Adrenal gland (tissue), 12 donors: ENCODE measurements around the gene CFAP58. TPM values are rescaled to one million over a fixed set of nuclear protein-coding genes. Genes with fewer than 3 reads are reported as not detected.
A peak's percentile ranks its signal among the peaks of the same experiment; 100 is the strongest.

Experiments used
- DNase-seq, 7 donors: peaks; one replicate each; pipeline ENCODE4 v3.0.0-alpha.2; 2019 to 2020
- H3K27ac ChIP-seq, 5 donors: fragments of 200-600 bp; sonication (generic) in 4 of 5; 1 replicate in 3 of 5; 2 replicates in 2 of 5; pipeline versions ENCODE4 v1.5.1 to v1.8.0; 2016 to 2020; ENCODE audit warnings: mild to moderate bottlenecking in 1 of 5
- H3K27me3 ChIP-seq: fragments of 200-600 bp; 2 replicates; pipeline ENCODE4 v1.8.0; 2021
- H3K36me3 ChIP-seq, 2 donors: fragments of 200-600 bp; replicated peaks in 1 of 2; 1 replicate in 1 of 2; 2 replicates in 1 of 2; pipeline versions ENCODE4 v1.5.1 to v1.8.0; 2018 to 2022
- H3K4me1 ChIP-seq, 2 donors: fragments of 200-600 bp; replicated peaks in 1 of 2; 1 replicate in 1 of 2; 2 replicates in 1 of 2; pipeline versions ENCODE4 v1.5.1 to v1.8.0; 2018 to 2021
- H3K4me3 ChIP-seq, 4 donors: fragments of 200-600 bp; sonication (generic) in 3 of 4; one replicate each; pipeline ENCODE4 v1.5.1; 2016 to 2018
- H3K9me3 ChIP-seq, 3 donors: fragments of 200-600 bp; sonication (generic) in 1 of 3; replicated peaks in 1 of 3; 1 replicate in 2 of 3; 2 replicates in 1 of 3; pipeline versions ENCODE4 v1.5.1 to v1.8.0; 2016 to 2021
- CTCF ChIP-seq, 6 experiments: fragments of 450-650 bp in 4 of 6; fragments of 200-600 bp in 2 of 6; sonication (generic) in 1 of 6; IDR thresholded peaks; 1 replicate in 5 of 6; 2 replicates in 1 of 6; pipeline versions ENCODE4 v1.5.1 to v1.8.0; 2016 to 2021; ENCODE audit warnings: antibody characterized with exemption in 6 of 6, mild to moderate bottlenecking in 2 of 6, moderate library complexity in 1 of 6
- POLR2A ChIP-seq, 2 donors: fragments of 450-650 bp; IDR thresholded peaks; one replicate each; pipeline ENCODE4 v1.6.1; 2017; ENCODE audit warnings: antibody characterized with exemption in 2 of 2, mild to moderate bottlenecking in 2 of 2, moderate library complexity in 1 of 2
- WGBS, 4 donors: extraction: QIAGEN DNeasy Blood & Tissue Kit in 2 of 4; methylation state at CpG; one replicate each; pipeline versions ENCODE4 v1.1.5 to v1.1.7; 2013 to 2017; 5-methylcytosine and 5-hydroxymethylcytosine counted together
- intact Hi-C, 2 donors: fragments of 100-400 bp; cut with DNase I; formaldehyde crosslinking; loops; one replicate each; pipeline versions ENCODE4 v1.14.1 to v1.15.0; 2022 to 2023
- polyA plus RNA-seq, 3 donors: library from polyadenylated mRNA; stranded (reverse); fragments of 200-250 nt in 2 of 3; fragments of 350-450 nt in 1 of 3; fragmentation: Illumina TruSeq in 1 of 3; extraction: RNeasy Lipid Tissue Mini Kit (QIAGEN cat#74804) in 1 of 3; gene quantifications; one replicate each; pipeline ENCODE4 v1.2.3, GENCODE V29; 2013 to 2014
- total RNA-seq, 9 donors: library from RNA; depleted of rRNA in 4 of 9; stranded (reverse); fragments of >200 nt in 4 of 9; fragments of 120-200 nt in 1 of 9; fragmentation: NEBNext Ultra II Directional in 1 of 9; extraction: Animal tissue kit (Norgen Biotek cat#: 25700) in 1 of 9; gene quantifications; one replicate each; pipeline versions ENCODE4 v1.1.0 to v1.2.4, GENCODE V29; 2013 to 2023
- donor health status: healthy with polysubstance abuse.
- donor health status: Bipolar disorder and iron deficiency.
- donor health status: DM: yes; HTN: yes; CAD: no.
- donor health status: DM: no; HTN: no; CAD: no.
- donor health status: DM: no; HTN: no; CAD: no.
- donor health status: DM: yes; HTN: yes; CAD: no.

Gene CFAP58
- total and polyA plus RNA-seq, 12 donors: 0.11 to 2.9 (median 0.85) TPM

- 78 to 93% (median 88%) methylated on average over 3 of the region's 3 CpGs for WGBS, 4 donors
- DNase-seq: no peak
- intact Hi-C loops: no loop called here
- Histone ChIP-seq H3K4me1 (peaks cover 11 to 20% of the 10 kb centered on the region in 2 donors), H3K27ac (no peak overlapping the region), H3K27me3 (no peaks in the 10 kb centered on the region), H3K4me3 (no peak overlapping the region), H3K9me3 (no peaks in the 10 kb centered on the region), H3K36me3 (no peaks in the 10 kb centered on the region)
- no peak for TF ChIP-seq POLR2A (IDR thresholded peaks at IDR 0.05)
- no peak for TF ChIP-seq CTCF (IDR thresholded peaks at IDR 0.05)
Measured at GRCh38 chr10:104447906-104448305, 94.3 kb downstream of the CFAP58 start.

GRCh38 chr10:104449391-104449790 is 95.8 kb downstream of the CFAP58 start:
- 88 to 97% (median 89%) methylated on average over 3 of the region's 3 CpGs for WGBS, 4 donors
- intact Hi-C loops: no loop called here

GRCh38 chr10:104450490-104450889 is 96.9 kb downstream of the CFAP58 start:
- H3K27ac ChIP-seq: no peak overlapping the region
- no peak for DNase-seq
- TF ChIP-seq CTCF (IDR thresholded peaks at IDR 0.05) (no peak), POLR2A (IDR thresholded peaks at IDR 0.05) (no peak)
- peaks cover 17 to 26% of the 10 kb centered on the region in 2 donors for H3K4me1 ChIP-seq
- H3K9me3 ChIP-seq: no peaks in the 10 kb centered on the region
- intact Hi-C loops: no loop called here
- no peaks in the 10 kb centered on the region for H3K27me3 ChIP-seq
- no peaks in the 10 kb centered on the region for H3K36me3 ChIP-seq
- no peak overlapping the region for H3K4me3 ChIP-seq

More at GRCh38 chr10:104449391-104449790, 95.8 kb downstream of the CFAP58 start:
- H3K9me3 ChIP-seq: no peaks in the 10 kb centered on the region
- no peaks in the 10 kb centered on the region for H3K36me3 ChIP-seq
- no peak for DNase-seq
- H3K27me3 ChIP-seq: no peaks in the 10 kb centered on the region
- H3K27ac ChIP-seq: no peak overlapping the region
- TF ChIP-seq CTCF (IDR thresholded peaks at IDR 0.05): no peak
- TF ChIP-seq POLR2A (IDR thresholded peaks at IDR 0.05): no peak
- H3K4me3 ChIP-seq: no peak overlapping the region
- H3K4me1 ChIP-seq: peaks cover 17 to 26% of the 10 kb centered on the region in 2 donors

- no peaks in the 10 kb centered on the region for H3K9me3 ChIP-seq
- TF ChIP-seq CTCF (IDR thresholded peaks at IDR 0.05): no peak
- no peak for TF ChIP-seq POLR2A (IDR thresholded peaks at IDR 0.05)
- WGBS, 4 donors: 39 to 51% (median 42%) methylated on average over 5 of the region's 5 CpGs
- peak overlapping the region in 1 of 5 donors; percentile 6 for H3K27ac ChIP-seq
- no peak overlapping the region for H3K4me3 ChIP-seq
- DNase-seq: peak in 6 of 7 donors; percentile 23 to 60 (median 44)
- H3K36me3 ChIP-seq: no peaks in the 10 kb centered on the region
- intact Hi-C loops: no loop called here
- peaks cover 17 to 26% of the 10 kb centered on the region in 2 donors for H3K4me1 ChIP-seq
- H3K27me3 ChIP-seq: no peaks in the 10 kb centered on the region
Measured at GRCh38 chr10:104450954-104451353, 97.3 kb downstream of the CFAP58 start.
